ENCODE results near the gene SLC25A22.

The SLC25A22 gene

DNA sequence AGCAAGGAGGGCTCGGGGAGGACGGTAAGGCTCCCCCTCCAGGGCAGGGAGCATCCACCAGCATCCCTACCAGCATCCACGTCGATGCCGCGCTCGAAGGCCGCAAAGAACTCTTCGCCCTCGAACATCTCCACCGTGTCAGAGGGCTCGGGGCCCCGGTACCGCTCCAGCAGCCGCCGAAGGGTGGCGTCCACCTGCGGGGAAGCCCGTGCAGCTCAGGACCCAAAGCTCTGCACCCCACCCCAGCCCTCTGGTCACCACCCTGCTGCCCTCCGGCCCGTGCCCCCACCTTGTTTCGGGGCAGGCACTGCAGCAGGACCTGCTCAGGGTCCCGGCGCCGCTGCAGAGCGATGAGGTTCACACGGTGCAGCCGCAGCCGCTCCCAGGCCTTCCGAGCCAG, 2.4 kb upstream of the SLC25A22 start:
- TF ChIP-seq, protein P1, sequence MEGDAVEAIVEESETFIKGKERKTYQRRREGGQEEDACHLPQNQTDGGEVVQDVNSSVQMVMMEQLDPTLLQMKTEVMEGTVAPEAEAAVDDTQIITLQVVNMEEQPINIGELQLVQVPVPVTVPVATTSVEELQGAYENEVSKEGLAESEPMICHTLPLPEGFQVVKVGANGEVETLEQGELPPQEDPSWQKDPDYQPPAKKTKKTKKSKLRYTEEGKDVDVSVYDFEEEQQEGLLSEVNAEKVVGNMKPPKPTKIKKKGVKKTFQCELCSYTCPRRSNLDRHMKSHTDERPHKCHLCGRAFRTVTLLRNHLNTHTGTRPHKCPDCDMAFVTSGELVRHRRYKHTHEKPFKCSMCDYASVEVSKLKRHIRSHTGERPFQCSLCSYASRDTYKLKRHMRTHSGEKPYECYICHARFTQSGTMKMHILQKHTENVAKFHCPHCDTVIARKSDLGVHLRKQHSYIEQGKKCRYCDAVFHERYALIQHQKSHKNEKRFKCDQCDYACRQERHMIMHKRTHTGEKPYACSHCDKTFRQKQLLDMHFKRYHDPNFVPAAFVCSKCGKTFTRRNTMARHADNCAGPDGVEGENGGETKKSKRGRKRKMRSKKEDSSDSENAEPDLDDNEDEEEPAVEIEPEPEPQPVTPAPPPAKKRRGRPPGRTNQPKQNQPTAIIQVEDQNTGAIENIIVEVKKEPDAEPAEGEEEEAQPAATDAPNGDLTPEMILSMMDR (IDR thresholded peaks at IDR 0.05), result no peak

DNA sequence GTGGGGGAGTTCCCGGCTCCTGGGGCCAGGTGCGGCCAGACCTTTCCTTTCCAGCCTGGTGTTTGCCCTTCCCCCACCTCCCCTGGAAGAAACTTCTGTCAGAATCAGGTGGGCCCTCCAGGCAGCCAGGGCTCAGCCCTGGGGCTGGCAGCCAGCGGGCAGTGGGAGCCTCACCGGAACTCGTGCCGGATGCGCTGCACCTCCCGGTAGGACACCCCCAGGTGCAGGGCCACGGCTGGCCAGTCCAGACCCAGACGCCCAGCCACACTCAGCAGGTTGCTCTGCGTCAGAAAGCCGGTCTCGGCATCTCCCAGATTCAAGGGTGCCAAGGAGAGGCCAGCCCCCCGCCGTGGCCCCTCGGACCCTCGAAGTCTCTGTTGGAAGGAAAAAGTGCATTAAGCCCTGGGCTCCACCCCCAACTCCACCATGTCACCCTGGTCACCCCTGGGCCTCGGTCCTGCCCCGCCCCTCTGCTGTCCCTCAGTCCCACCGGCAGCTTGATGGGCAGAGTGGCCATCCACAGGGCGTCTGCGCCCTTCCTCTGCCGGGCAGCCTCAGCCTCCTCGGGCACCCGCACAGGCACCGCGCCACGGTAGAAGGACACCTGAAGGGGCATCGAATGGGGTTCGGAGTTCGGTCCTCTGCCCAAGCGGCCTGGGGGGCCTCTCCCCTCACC, 1.7 kb upstream of the SLC25A22 start:
- TF ChIP-seq, protein P1 (IDR thresholded peaks at IDR 0.05), result no peak

GRCh38 chr11:797296-798092, 587 bp downstream of the SLC25A22 start:
- TF ChIP-seq, protein P1 (IDR thresholded peaks at IDR 0.05), result no peak

DNA sequence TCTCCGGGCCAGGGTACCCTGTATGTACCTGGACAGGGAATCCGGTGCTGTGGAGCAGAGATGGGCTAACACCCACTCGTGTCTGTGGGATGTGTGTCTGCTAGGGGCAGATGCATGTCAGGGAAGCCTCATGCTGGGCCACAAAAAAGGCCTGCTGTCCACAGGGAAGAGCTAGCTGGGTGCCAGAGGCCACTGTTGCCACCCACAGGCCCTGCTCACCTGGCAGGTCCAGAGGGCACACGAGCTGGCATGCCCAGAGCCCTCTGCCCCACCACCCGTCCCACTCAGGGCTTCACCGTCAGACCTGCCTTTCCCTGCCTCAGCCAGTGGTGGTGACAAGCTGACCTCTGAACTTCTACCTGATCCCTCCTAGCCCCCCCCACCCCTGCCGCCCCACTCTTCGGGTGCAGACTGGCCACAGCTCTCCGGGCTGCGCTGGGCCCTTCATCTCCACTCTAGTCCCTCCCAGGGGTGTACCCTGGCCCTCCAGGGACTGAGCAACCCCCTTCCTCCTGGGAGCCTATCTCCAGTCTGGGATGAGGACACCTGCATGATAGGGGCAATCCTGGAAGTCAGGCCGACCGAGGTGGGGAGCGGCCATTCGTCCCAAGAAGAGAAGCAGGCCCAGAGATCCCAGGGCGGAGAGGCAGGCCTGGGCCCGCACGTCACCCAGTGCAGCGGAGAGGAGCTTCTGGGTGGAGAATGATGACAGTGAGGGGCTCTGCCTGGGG, 1.4 kb downstream of the SLC25A22 start:
- TF ChIP-seq, protein P1 (IDR thresholded peaks at IDR 0.05), result no peak

- TF ChIP-seq, protein P1 (IDR thresholded peaks at IDR 0.05), result no peak
Measured at GRCh38 chr11:795634-796564, 2.2 kb downstream of the SLC25A22 start.

GRCh38 chr11:794766-795633, 3.1 kb downstream of the SLC25A22 start:
- TF ChIP-seq, protein P1 (IDR thresholded peaks at IDR 0.05), result no peak
